A549 (cell line): ENCODE data around the gene NEU4. TPM values are rescaled to one million over a fixed set of nuclear protein-coding genes. Genes with fewer than 3 reads are reported as not detected.
"Not testable (repeated sequence)": the region's sequence is repeated elsewhere in the genome, so short reads cannot be mapped to it uniquely, and the experiment has no call there.

ENCODE experiments used
- ATAC-seq, 2 experiments: fragments of 200-7000 bp in 1 of 2; fragments of >200 bp in 1 of 2; cut with Nextera tagmentation in 1 of 2; cut with Tn5 transposase in 1 of 2; 3 replicates each; pipeline versions ENCODE4 v1.8.0 to v1.9.1; 2018 to 2020; ENCODE audit warnings: mild to moderate bottlenecking in 1 of 2, moderate library complexity in 1 of 2
- CTCF ChIA-PET: fragments of 300-600 bp; sonication (Branson Sonifier 250); formaldehyde crosslinking; extraction: SDS; loops from one replicate; lab custom pipeline; 2021; ENCODE audit warnings: antibody characterized with exemption, inconsistent platforms; lab: Yijun Ruan, JAX
- POLR2A ChIA-PET: fragments of 350-600 bp; formaldehyde crosslinking; extraction: SDS; loops from one replicate; lab custom pipeline; 2021; ENCODE audit warnings: antibody characterized with exemption, inconsistent platforms; lab: Yijun Ruan, JAX
- DNase-seq, 2 experiments: peaks; one replicate each; pipeline versions ENCODE4 v3.0.0 to v3.0.0-alpha.2; 2011 to 2016; ENCODE audit warnings: low read depth in 1 of 2, low spot score in 1 of 2
- FAIRE-seq: peaks from 2 replicates; lab custom pipeline; 2011; peaks lifted over from hg19 to GRCh38; lab: Jason Lieb, UNC
- H3K27ac ChIP-seq, 2 experiments: fragments of >200 bp; sonication (Bioruptor Twin); formaldehyde crosslinking; 3 replicates each; pipeline ENCODE4 v1.5.1; 2016 to 2017
- H3K4me1 ChIP-seq: fragments of >200 bp; sonication (Bioruptor Twin); formaldehyde crosslinking; 3 replicates; pipeline ENCODE4 v1.6.1; 2016
- H3K4me2 ChIP-seq: fragments of >200 bp; sonication (Bioruptor Twin); formaldehyde crosslinking; 3 replicates; pipeline ENCODE4 v1.6.1; 2016
- H3K4me3 ChIP-seq: fragments of >200 bp; sonication (Bioruptor Twin); formaldehyde crosslinking; 3 replicates; pipeline ENCODE4 v1.5.1; 2016
- H3K9me3 ChIP-seq: fragments of >200 bp; sonication (Bioruptor Twin); formaldehyde crosslinking; 3 replicates; pipeline ENCODE4 v1.6.1; 2016
- CHD2 ChIP-seq: fragments of 150-350 bp; IDR thresholded peaks from 2 replicates; pipeline ENCODE4 v1.6.1; 2014; ENCODE audit warnings: low read length; ENCODE audit not compliant: partially characterized antibody
- EP300 ChIP-seq, 2 experiments: fragments of >200 bp; sonication (Bioruptor Twin); formaldehyde crosslinking; IDR thresholded peaks; 2 replicates in 1 of 2; 3 replicates in 1 of 2; pipeline ENCODE4 v1.6.1; 2016 to 2017
- FOSB ChIP-seq: fragments of 250-450 bp; sonication (Bioruptor Pico); IDR thresholded peaks from 2 replicates; pipeline ENCODE4 v1.5.0; 2020; ENCODE audit warnings: mild to moderate bottlenecking, moderate library complexity
- FOXS1 ChIP-seq: fragments of 250-450 bp; sonication (Bioruptor Pico); IDR thresholded peaks from 2 replicates; pipeline ENCODE4 v1.5.0; 2020; ENCODE audit warnings: mild to moderate bottlenecking, moderate library complexity
- HDAC2 ChIP-seq: fragments of 200-600 bp; sonication (generic); IDR thresholded peaks from 2 replicates; pipeline ENCODE4 v1.6.1; 2016
- HEYL ChIP-seq: fragments of 250-450 bp; sonication (Bioruptor Pico); IDR thresholded peaks from 2 replicates; pipeline ENCODE4 v1.8.0; 2021; ENCODE audit warnings: mild to moderate bottlenecking, moderate library complexity
- JUNB ChIP-seq: fragments of >200 bp; sonication (Bioruptor Twin); formaldehyde crosslinking; IDR thresholded peaks from 2 replicates; pipeline ENCODE4 v1.6.1; 2016
- KDM1A ChIP-seq: fragments of 200-600 bp; sonication (generic); IDR thresholded peaks from 2 replicates; pipeline ENCODE4 v1.6.1; 2016; ENCODE audit warnings: low read depth, mild to moderate bottlenecking
- MAFK ChIP-seq: fragments of 450-650 bp; IDR thresholded peaks from 2 replicates; pipeline ENCODE4 v1.6.1; 2014; ENCODE audit not compliant: partially characterized antibody
- NFE2L2 ChIP-seq: fragments of 150-350 bp; conservative IDR thresholded peaks from 2 replicates; pipeline ENCODE4 v1.6.1; 2014; ENCODE audit warnings: low read length
- PHF8 ChIP-seq: fragments of 200-600 bp; sonication (generic); IDR thresholded peaks from 2 replicates; pipeline ENCODE4 v1.6.1; 2016; ENCODE audit warnings: low read depth, mild to moderate bottlenecking, antibody characterized with exemption, moderate library complexity, borderline replicate concordance
- POLR2A ChIP-seq: IDR thresholded peaks from 2 replicates; pipeline ENCODE4 v1.6.1; 2012; ENCODE audit warnings: mild to moderate bottlenecking, low read length
- POLR2AphosphoS2 ChIP-seq: conservative IDR thresholded peaks from 2 replicates; pipeline ENCODE4 v1.6.1; 2012; ENCODE audit warnings: low read length, improper control_type of control experiment, inconsistent platforms
- RAD21 ChIP-seq, 2 experiments: fragments of >200 bp in 1 of 2; sonication (Bioruptor Twin) in 1 of 2; formaldehyde crosslinking in 1 of 2; IDR thresholded peaks in 1 of 2; conservative IDR thresholded peaks in 1 of 2; 2 replicates in 1 of 2; 3 replicates in 1 of 2; pipeline ENCODE4 v1.6.1; 2012 to 2018; ENCODE audit warnings: inconsistent platforms in 1 of 2
- RARB ChIP-seq: fragments of 250-450 bp; sonication (Bioruptor Pico); IDR thresholded peaks from 2 replicates; pipeline ENCODE4 v1.8.0; 2021; ENCODE audit warnings: mild to moderate bottlenecking, moderate library complexity
- RCOR1 ChIP-seq: fragments of 150-350 bp; IDR thresholded peaks from 2 replicates; pipeline ENCODE4 v1.6.1; 2014; ENCODE audit warnings: antibody characterized with exemption, low read length, low read depth
- TP53 ChIP-seq: fragments of 250-450 bp; sonication (Bioruptor Pico); IDR thresholded peaks from 2 replicates; pipeline ENCODE4 v1.5.0; 2021; ENCODE audit warnings: mild to moderate bottlenecking, moderate library complexity
- ZC3H11A ChIP-seq: fragments of 450-650 bp; IDR thresholded peaks from 2 replicates; pipeline ENCODE4 v1.6.1; 2014; ENCODE audit warnings: antibody characterized with exemption, mild to moderate bottlenecking
- ZSCAN20 ChIP-seq: fragments of 250-450 bp; sonication (Bioruptor Pico); IDR thresholded peaks from 2 replicates; pipeline ENCODE4 v1.8.0; 2022; ENCODE audit warnings: mild to moderate bottlenecking, moderate library complexity
- WGBS: methylation state at CpG from one replicate; pipeline ENCODE4 v1.1.6; 2017; ENCODE audit errors: missing lambda C conversion rate; 5-methylcytosine and 5-hydroxymethylcytosine counted together
- polyA plus RNA-seq, 4 experiments: library from polyadenylated mRNA; depleted of rRNA in 3 of 4; stranded (reverse); fragments of >200 nt; fragmentation: RNase III in 1 of 4; extraction: RNeasy Plus Mini Kit Qiagen cat#74134 plus additional on column Dnase treatment in 1 of 4; gene quantifications; 2 replicates in 3 of 4; 3 replicates in 1 of 4; pipeline ENCODE4 v1.2.3, GENCODE V29; 2011 to 2017
- TF ChIP-seq, protein P1 (sequence below): fragments of 150-350 bp; IDR thresholded peaks from 2 replicates; pipeline ENCODE4 v1.6.1; 2014; ENCODE audit warnings: low read depth, mild to moderate bottlenecking, low read length
- TF ChIP-seq, protein P2 (sequence below): IDR thresholded peaks from 2 replicates; pipeline ENCODE4 v1.6.1; 2012; ENCODE audit warnings: low read depth, borderline replicate concordance
- TF ChIP-seq, protein P3 (sequence below): fragments of >200 bp; sonication (Bioruptor Twin); formaldehyde crosslinking; IDR thresholded peaks from 2 replicates; pipeline ENCODE4 v1.6.1; 2016

Gene NEU4
- polyA plus RNA-seq, 2 of the 4 experiments (the other 2 are of a cell fraction): 0.13 to 0.19 TPM

DNA sequence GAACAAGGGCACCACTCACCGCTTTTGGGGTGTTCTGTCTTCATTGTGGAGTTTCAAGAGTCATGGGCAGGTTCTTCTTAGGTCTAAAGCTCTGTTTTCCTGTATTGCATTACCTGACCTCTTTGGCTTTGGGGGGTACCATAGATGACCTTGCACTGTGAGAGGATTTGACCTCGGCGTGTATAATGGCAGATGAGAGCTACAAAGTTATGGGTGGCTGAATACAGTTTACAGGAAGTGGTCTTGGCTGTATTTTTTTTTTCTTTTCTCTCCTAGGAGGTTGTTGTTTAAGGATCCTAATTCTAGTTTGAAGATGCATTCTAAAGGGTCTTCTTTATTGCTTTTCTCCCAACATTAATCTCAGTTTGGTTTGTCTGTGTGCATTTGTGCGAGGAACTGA, 20.9 kb upstream of the NEU4 start:
- Histone ChIP-seq H3K27ac (no peak overlapping the region), H3K4me1 (no peaks in the 10 kb centered on the region; the same call in 2 of the 3 replicates), H3K4me2 (no peak overlapping the region), H3K4me3 (no peak overlapping the region)
- ChIA-PET CTCF (interaction anchor here (0.6 kb wide), 1 partner anchor 52 kb away, joined by 3 read pairs; no protein-coding TSS in a partner anchor), POLR2A (no interaction called here)
- 89% methylated on average over 4 of the region's 4 CpGs for WGBS
- FAIRE-seq (no peak), DNase-seq (no peak), ATAC-seq (no peak)
- TF ChIP-seq ZC3H11A (no peak), HEYL (CRISPR knock-in tag) (no peak), FOXS1 (CRISPR knock-in tag) (no peak), TP53 (CRISPR knock-in tag) (no peak), CHD2 (no peak), EP300 (IDR thresholded peaks at IDR 0.05) (no peak), FOSB (CRISPR knock-in tag) (no peak), MAFK (no peak), HDAC2 (no peak), POLR2AphosphoS2 (no peak), ZSCAN20 (no peak), NFE2L2 (no peak), PHF8 (no peak), RARB (CRISPR knock-in tag) (no peak), POLR2A (no peak)
- TF ChIP-seq, protein P1, sequence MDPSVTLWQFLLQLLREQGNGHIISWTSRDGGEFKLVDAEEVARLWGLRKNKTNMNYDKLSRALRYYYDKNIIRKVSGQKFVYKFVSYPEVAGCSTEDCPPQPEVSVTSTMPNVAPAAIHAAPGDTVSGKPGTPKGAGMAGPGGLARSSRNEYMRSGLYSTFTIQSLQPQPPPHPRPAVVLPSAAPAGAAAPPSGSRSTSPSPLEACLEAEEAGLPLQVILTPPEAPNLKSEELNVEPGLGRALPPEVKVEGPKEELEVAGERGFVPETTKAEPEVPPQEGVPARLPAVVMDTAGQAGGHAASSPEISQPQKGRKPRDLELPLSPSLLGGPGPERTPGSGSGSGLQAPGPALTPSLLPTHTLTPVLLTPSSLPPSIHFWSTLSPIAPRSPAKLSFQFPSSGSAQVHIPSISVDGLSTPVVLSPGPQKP: no peak
- TF ChIP-seq, all 56 proteins: peak for 0
- H3K9me3 ChIP-seq: peaks cover 2% of the 10 kb centered on the region; the same call in 1 of the 3 replicates

DNA sequence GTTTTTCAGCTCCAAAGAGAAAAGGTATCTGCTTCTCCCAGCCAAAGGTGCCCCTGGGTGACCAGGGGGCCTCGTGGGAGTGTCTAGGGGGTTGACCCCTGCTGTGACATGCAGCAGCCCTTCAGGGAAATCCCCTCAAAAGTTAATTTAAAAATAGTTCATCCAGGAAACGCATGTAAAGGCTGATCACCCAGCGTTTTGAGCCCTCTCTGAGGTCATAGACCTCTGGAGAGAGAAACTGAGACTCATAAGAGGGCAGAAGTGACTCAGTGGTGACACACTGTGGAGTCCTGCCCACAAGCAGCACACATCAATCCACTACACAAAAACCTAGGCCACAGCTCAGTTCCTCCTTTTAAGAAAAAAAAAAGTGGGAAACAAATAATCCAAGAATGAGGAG, 20.4 kb upstream of the NEU4 start:
- FAIRE-seq (no peak), DNase-seq (no peak), ATAC-seq (no peak)
- ChIA-PET CTCF (no interaction called here), POLR2A (no interaction called here)
- no peak overlapping the region for H3K27ac ChIP-seq
- H3K4me2 ChIP-seq: no peak overlapping the region
- TF ChIP-seq FOSB (CRISPR knock-in tag) (no peak), NFE2L2 (no peak), RCOR1 (no peak), KDM1A (no peak), JUNB (no peak), RAD21 (conservative IDR thresholded peaks at IDR 0.05 in 1 of 2, IDR thresholded peaks at IDR 0.05 in 1 of 2) (no peak), HDAC2 (no peak)
- TF ChIP-seq, protein P2, sequence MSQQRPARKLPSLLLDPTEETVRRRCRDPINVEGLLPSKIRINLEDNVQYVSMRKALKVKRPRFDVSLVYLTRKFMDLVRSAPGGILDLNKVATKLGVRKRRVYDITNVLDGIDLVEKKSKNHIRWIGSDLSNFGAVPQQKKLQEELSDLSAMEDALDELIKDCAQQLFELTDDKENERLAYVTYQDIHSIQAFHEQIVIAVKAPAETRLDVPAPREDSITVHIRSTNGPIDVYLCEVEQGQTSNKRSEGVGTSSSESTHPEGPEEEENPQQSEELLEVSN: no peak
- TF ChIP-seq, protein P1: no peak
- TF ChIP-seq, protein P3, sequence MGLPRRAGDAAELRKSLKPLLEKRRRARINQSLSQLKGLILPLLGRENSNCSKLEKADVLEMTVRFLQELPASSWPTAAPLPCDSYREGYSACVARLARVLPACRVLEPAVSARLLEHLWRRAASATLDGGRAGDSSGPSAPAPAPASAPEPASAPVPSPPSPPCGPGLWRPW: no peak
- no peaks in the 10 kb centered on the region for H3K9me3 ChIP-seq
- WGBS: 15% methylated on average over 3 of the region's 3 CpGs
- no peaks in the 10 kb centered on the region; the same call in 2 of the 3 replicates for H3K4me1 ChIP-seq
- no peak overlapping the region for H3K4me3 ChIP-seq

DNA sequence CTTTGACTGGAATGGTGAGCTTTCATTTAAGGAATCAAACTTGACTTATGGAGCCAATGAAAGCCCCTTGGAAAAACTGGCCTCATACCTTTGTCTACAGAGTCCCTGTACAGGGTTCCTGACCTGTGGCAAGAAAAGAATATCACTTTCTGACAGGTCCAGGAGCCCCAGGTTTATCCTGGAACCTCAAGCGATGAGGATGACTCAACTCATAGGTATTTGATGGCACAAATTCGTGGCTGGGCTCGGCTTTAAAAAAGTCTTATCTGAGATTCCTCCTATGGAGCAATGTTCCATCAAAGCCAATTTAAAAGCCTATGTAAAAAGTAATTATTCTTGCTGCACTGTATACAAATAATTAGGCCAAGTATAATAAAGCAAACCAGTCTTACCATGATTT, 17.6 kb upstream of the NEU4 start:
- POLR2A ChIA-PET, H3K9me3 ChIP-seq, H3K27ac ChIP-seq, ATAC-seq, H3K4me2 ChIP-seq, H3K4me1 ChIP-seq, FAIRE-seq, DNase-seq, H3K4me3 ChIP-seq: not testable (repeated sequence)
- WGBS: 10% methylated on average over 3 of the region's 3 CpGs
- CTCF ChIA-PET: interaction anchor here (1.4 kb wide), 1 partner anchor 26 kb away, joined by 4 read pairs; no protein-coding TSS in a partner anchor
